IMR-90 (cell line): Measurements from ENCODE around the gene TRPC6. TPM values are rescaled to one million over a fixed set of nuclear protein-coding genes. Genes with fewer than 3 reads are reported as not detected.

ENCODE experiments used
- ATAC-seq: fragments of 200-7000 bp; cut with Tn5 transposase; 2 replicates; pipeline ENCODE4 v1.9.1; 2020; ENCODE audit warnings: low read depth, mild to moderate bottlenecking, moderate library complexity
- BruUV-seq: library from RNA; stranded (reverse); fragments of 400-500 nt; replicated peaks from 2 replicates; lab custom pipeline; 2021; lab: Mats Ljungman, UMichigan
- CTCF ChIA-PET: fragments of 300-600 bp; formaldehyde crosslinking; extraction: SDS; loops from one replicate; lab custom pipeline; 2021; ENCODE audit warnings: antibody characterized with exemption; lab: Yijun Ruan, JAX
- POLR2A ChIA-PET: fragments of 300-600 bp; sonication (Branson Sonifier 250); formaldehyde crosslinking; loops from one replicate; lab custom pipeline; 2022; ENCODE audit warnings: antibody characterized with exemption; ENCODE audit not compliant: unreplicated experiment; lab: Charles Lee
- DNase-seq: peaks from one replicate; pipeline ENCODE4 v3.0.0; 2013
- H2AFZ ChIP-seq: replicated peaks from 2 replicates; pipeline ENCODE3; 2013; ENCODE audit warnings: low read length, mild to moderate bottlenecking; ENCODE audit not compliant: poor library complexity
- H2AK5ac ChIP-seq: 2 replicates; pipeline ENCODE4 v1.6.1; 2013; ENCODE audit warnings: low read depth, low read length, inconsistent platforms
- H2AK9ac ChIP-seq: replicated peaks from 2 replicates; pipeline ENCODE3; 2013; ENCODE audit warnings: mild to moderate bottlenecking, low read depth, low read length, moderate library complexity; ENCODE audit not compliant: poor library complexity
- H2BK120ac ChIP-seq: 2 replicates; pipeline ENCODE4 v1.6.1; 2013; ENCODE audit warnings: low read depth, low read length, inconsistent platforms
- H2BK15ac ChIP-seq: 3 replicates; pipeline ENCODE4 v1.6.1; 2013; ENCODE audit warnings: low read depth, low read length, inconsistent platforms
- H2BK20ac ChIP-seq: 2 replicates; pipeline ENCODE4 v1.6.1; 2013; ENCODE audit warnings: low read depth, mild to moderate bottlenecking, inconsistent platforms, low read length, moderate library complexity
- H2BK5ac ChIP-seq: 2 replicates; pipeline ENCODE4 v1.6.1; 2013; ENCODE audit warnings: mild to moderate bottlenecking, low read depth, low read length, inconsistent platforms; ENCODE audit not compliant: poor library complexity, severe bottlenecking
- H3K14ac ChIP-seq: replicated peaks from 2 replicates; pipeline ENCODE4 v1.6.1; 2013; ENCODE audit warnings: low read depth, low read length, inconsistent platforms
- H3K18ac ChIP-seq: 2 replicates; pipeline ENCODE4 v1.6.1; 2013; ENCODE audit warnings: low read depth, low read length, control low read depth
- H3K23ac ChIP-seq: 2 replicates; pipeline ENCODE4 v1.6.1; 2013; ENCODE audit warnings: low read depth, low read length, inconsistent platforms
- H3K27ac ChIP-seq: 2 replicates; pipeline ENCODE4 v1.5.1; 2013; ENCODE audit warnings: mild to moderate bottlenecking, control low read depth, low read length; ENCODE audit not compliant: insufficient read depth
- H3K27me3 ChIP-seq: 2 replicates; pipeline ENCODE4 v1.6.1; 2013; ENCODE audit warnings: low read length; ENCODE audit not compliant: control insufficient read depth, insufficient read depth
- H3K36me3 ChIP-seq: 2 replicates; pipeline ENCODE4 v1.6.1; 2013; ENCODE audit warnings: low read length, mixed read lengths; ENCODE audit not compliant: control insufficient read depth, insufficient read depth
- H3K4ac ChIP-seq: 2 replicates; pipeline ENCODE4 v1.6.1; 2013; ENCODE audit warnings: low read depth, low read length, inconsistent platforms
- H3K4me1 ChIP-seq: 2 replicates; pipeline ENCODE4 v1.6.1; 2013; ENCODE audit warnings: low read length, mixed read lengths; ENCODE audit not compliant: control insufficient read depth, insufficient read depth
- H3K4me2 ChIP-seq: 2 replicates; pipeline ENCODE4 v1.6.1; 2013; ENCODE audit warnings: low read depth, mild to moderate bottlenecking, control low read depth, low read length, moderate library complexity
- H3K4me3 ChIP-seq: 2 replicates; pipeline ENCODE4 v1.5.1; 2013; ENCODE audit warnings: low read depth, mild to moderate bottlenecking, control low read depth, low read length, moderate library complexity; ENCODE audit not compliant: insufficient read depth
- H3K56ac ChIP-seq: 2 replicates; pipeline ENCODE4 v1.6.1; 2013; ENCODE audit warnings: low read length, inconsistent platforms; ENCODE audit not compliant: insufficient read depth; ENCODE audit errors: extremely low read depth
- H3K79me1 ChIP-seq, 2 experiments: 2 replicates each; pipeline ENCODE4 v1.6.1; 2013; ENCODE audit warnings: low read length in 2 of 2, inconsistent platforms in 1 of 2, low read depth in 1 of 2
- H3K9ac ChIP-seq: 2 replicates; pipeline ENCODE4 v1.6.1; 2013; ENCODE audit warnings: low read depth, low read length, control low read depth
- H3K9me1 ChIP-seq: 2 replicates; pipeline ENCODE4 v1.6.1; 2013; ENCODE audit warnings: low read length, inconsistent platforms; ENCODE audit not compliant: insufficient read depth
- H3K9me3 ChIP-seq: 2 replicates; pipeline ENCODE4 v1.6.1; 2013; ENCODE audit warnings: low read length; ENCODE audit not compliant: control insufficient read depth, insufficient read depth
- H4K20me1 ChIP-seq: 2 replicates; pipeline ENCODE4 v1.6.1; 2013; ENCODE audit warnings: low read length, inconsistent platforms; ENCODE audit not compliant: insufficient read depth
- H4K5ac ChIP-seq: 2 replicates; pipeline ENCODE4 v1.6.1; 2013; ENCODE audit warnings: mild to moderate bottlenecking, low read depth, low read length, control low read depth
- H4K8ac ChIP-seq, 2 experiments: 2 replicates each; pipeline ENCODE4 v1.6.1; 2013; ENCODE audit warnings: low read depth in 2 of 2, low read length in 2 of 2, control low read depth in 1 of 2, inconsistent platforms in 1 of 2
- H4K91ac ChIP-seq: 2 replicates; pipeline ENCODE4 v1.6.1; 2013; ENCODE audit warnings: low read depth, low read length, inconsistent platforms; ENCODE audit not compliant: insufficient read depth
- CEBPB ChIP-seq: IDR thresholded peaks from 2 replicates; pipeline ENCODE4 v1.6.1; 2012; ENCODE audit warnings: low read depth, low read length, improper control_type of control experiment
- FOS ChIP-seq: fragments of 150-350 bp; IDR thresholded peaks from 2 replicates; pipeline ENCODE4 v1.6.1; 2016; ENCODE audit warnings: low read depth, low read length
- MAFK ChIP-seq: IDR thresholded peaks from 2 replicates; pipeline ENCODE4 v1.6.1; 2012; ENCODE audit warnings: low read depth, low read length, improper control_type of control experiment
- MXI1 ChIP-seq: IDR thresholded peaks from 2 replicates; pipeline ENCODE4 v1.6.1; 2012; ENCODE audit warnings: low read depth, mild to moderate bottlenecking, low read length, moderate library complexity, borderline replicate concordance
- RCOR1 ChIP-seq: IDR thresholded peaks from 2 replicates; pipeline ENCODE4 v1.6.1; 2012; ENCODE audit warnings: mild to moderate bottlenecking, low read length, improper control_type of control experiment; ENCODE audit not compliant: insufficient replicate concordance
- USF2 ChIP-seq: fragments of 150-350 bp; IDR thresholded peaks from 2 replicates; pipeline ENCODE4 v1.6.1; 2017; ENCODE audit warnings: mild to moderate bottlenecking, antibody characterized with exemption, low read length, low read depth
- dilution Hi-C: fragments of 300-500 bp; cut with HindIII; formaldehyde crosslinking; loops from one replicate; pipeline ENCODE4 v1.14.3; 2018; ENCODE audit warnings: low sequenced_read_pairs; ENCODE audit not compliant: unreplicated experiment
- in situ Hi-C: fragments of 300-500 bp; cut with MboI; formaldehyde crosslinking; loops from 3 replicates; pipeline ENCODE4 v1.14.3; 2019; ENCODE audit warnings: low sequenced_read_pairs, inconsistent platforms, mixed read lengths
- intact Hi-C: fragments of 100-400 bp; cut with micrococcal nuclease; formaldehyde crosslinking; loops from 2 replicates; pipeline ENCODE4 v1.10.0; 2022
- polyA plus RNA-seq, 3 experiments: library from polyadenylated mRNA; depleted of rRNA; stranded (reverse); fragments of >200 nt; gene quantifications; 2 replicates each; pipeline ENCODE4 v1.2.3, GENCODE V29; 2012; ENCODE audit warnings: low replicate concordance in 1 of 3
- total RNA-seq: library from RNA; depleted of rRNA; stranded (reverse); fragments of >200 nt; gene quantifications from 2 replicates; pipeline ENCODE4 v1.2.3, GENCODE V29; 2012

The TRPC6 gene
- total and polyA plus RNA-seq, 2 of the 4 experiments (the other 2 are of a cell fraction), result 0.99 to 2.3 TPM

DNA sequence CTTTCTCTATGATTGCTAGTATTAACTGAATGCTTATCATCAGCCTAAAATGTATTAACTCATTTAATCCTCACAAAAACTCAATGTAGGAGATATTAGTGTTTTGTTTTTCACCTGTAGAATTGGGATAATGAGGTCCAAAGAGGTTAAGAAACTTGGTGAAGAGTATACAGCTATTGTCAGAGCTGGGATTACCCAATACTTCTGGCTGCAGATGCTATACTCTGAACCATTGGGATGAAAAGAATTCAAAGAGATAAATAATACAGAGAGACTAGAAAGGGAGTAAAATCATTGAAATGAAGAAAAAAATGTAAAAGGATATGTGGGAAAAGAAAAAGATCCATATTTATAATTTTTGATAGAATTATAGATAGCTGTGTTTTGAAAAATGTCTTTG is 137.1 kb downstream of the TRPC6 start:
- H3K18ac ChIP-seq, result no peak overlapping the region
- in situ Hi-C loops (loop anchor here (10.0 to 25.0 kb wide), 3 partner anchors 398 to 1041 kb away; no protein-coding TSS in a partner anchor), intact Hi-C loops (no loop called here), dilution Hi-C loops (no loop called here)
- ATAC-seq (peak; percentile 45), DNase-seq (peak; percentile 41)
- H3K14ac ChIP-seq, result no peak overlapping the region
- no peak overlapping the region for H2AK9ac ChIP-seq
- peak overlapping the region; percentile 87 for H2BK5ac ChIP-seq
- TF ChIP-seq USF2, result no peak
- peak; percentile 75 for TF ChIP-seq CEBPB
- no peak for TF ChIP-seq MAFK
- no peak for TF ChIP-seq FOS
- TF ChIP-seq RCOR1, result no peak
- TF ChIP-seq MXI1, result no peak
- H3K79me1 ChIP-seq, result no peaks in the 10 kb centered on the region
- H3K4me1 ChIP-seq, result peaks cover 15% of the 10 kb centered on the region
- no peak overlapping the region for H3K4ac ChIP-seq
- no peaks in the 10 kb centered on the region for H3K9me3 ChIP-seq
- POLR2A ChIA-PET, result no interaction called here
- H2AK5ac ChIP-seq, result no peak overlapping the region
- H3K4me3 ChIP-seq, result no peak overlapping the region
- H2BK15ac ChIP-seq, result no peak overlapping the region; the same call in 2 of the 3 replicates
- no peak overlapping the region for H3K27ac ChIP-seq
- H3K56ac ChIP-seq, result no peak overlapping the region
- peak overlapping the region; percentile 55; the same call in 1 of the 2 replicates for H2BK120ac ChIP-seq
- no peak overlapping the region for H3K23ac ChIP-seq
- BruUV-seq, result no TSS peak
- no peaks in the 10 kb centered on the region for H3K27me3 ChIP-seq
- CTCF ChIA-PET, result interaction anchor here (0.8 kb wide), 1 partner anchor 561 kb away, joined by 3 read pairs; no protein-coding TSS in a partner anchor
- peaks cover 1% of the 10 kb centered on the region; the same call in 1 of the 2 replicates for H3K36me3 ChIP-seq
- H2BK20ac ChIP-seq, result 0 out of 2 replicates have a peak overlapping the region, but pooled peaks have one; percentile 65
- peak overlapping the region; percentile 29 to 43; a peak in 1 of 4 replicates for H4K8ac ChIP-seq
- H3K4me2 ChIP-seq, result no peak overlapping the region
- no peak overlapping the region for H4K91ac ChIP-seq
- H2AFZ ChIP-seq, result no peak overlapping the region
- H3K9ac ChIP-seq, result no peak overlapping the region
- H3K9me1 ChIP-seq, result peaks cover 15% of the 10 kb centered on the region
- peaks cover 3% of the 10 kb centered on the region; the same call in 1 of the 2 replicates for H4K20me1 ChIP-seq
- no peak overlapping the region for H4K5ac ChIP-seq
